IPS-NIHi7 (cell line): ENCODE results near the gene SPG11.
"Not testable (repeated sequence)": the region's sequence is repeated elsewhere in the genome, so short reads cannot be mapped to it uniquely, and the experiment has no call there.

ENCODE experiments used
- DNase-seq: peaks from one replicate; pipeline ENCODE4 v3.0.0; 2012; ENCODE audit warnings: mixed read lengths; ENCODE audit errors: extremely low spot score

Gene SPG11

DNA sequence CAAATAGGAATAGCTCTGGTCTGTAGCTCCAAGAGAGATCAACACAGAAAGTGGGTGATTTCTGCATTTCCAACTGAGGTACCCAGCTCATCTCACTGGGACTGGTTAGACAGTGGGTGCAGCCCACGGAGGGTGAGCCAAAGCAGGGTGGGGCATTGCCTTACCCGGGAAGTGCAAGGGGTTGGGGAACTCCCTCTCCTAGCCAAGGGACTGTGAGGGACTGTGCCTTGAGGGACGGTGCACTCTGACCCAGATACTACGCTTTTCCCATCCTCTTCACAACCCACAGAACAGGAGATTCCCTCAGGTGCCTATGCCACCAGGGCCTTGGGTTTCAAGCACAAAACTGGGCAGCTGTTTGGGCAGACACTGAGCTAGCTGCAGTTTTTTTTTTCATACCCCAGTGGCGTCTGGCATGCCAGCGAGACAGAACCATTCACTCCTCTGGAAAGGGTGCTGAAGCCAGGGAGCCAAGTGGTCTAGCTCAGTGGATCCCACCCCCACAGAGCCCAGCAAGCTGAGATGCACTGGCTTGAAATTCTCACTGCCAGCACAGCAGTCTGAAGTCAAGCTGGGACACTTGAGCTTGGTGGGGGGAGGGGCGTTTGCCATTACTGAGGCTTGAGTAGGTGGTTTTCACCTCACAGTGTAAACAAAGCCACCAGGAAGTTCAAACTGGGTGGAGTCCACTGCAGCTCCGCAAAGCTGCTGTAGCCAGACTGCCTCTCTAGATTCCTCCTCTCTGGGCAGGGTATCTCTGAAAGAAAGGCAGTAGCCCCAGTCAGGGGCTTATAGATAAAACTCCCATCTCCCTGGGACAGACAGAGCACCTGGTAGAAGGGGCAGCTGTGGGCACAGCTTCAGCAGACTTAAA is 19.6 kb upstream of the SPG11 start:
- not testable (repeated sequence) for DNase-seq

DNA sequence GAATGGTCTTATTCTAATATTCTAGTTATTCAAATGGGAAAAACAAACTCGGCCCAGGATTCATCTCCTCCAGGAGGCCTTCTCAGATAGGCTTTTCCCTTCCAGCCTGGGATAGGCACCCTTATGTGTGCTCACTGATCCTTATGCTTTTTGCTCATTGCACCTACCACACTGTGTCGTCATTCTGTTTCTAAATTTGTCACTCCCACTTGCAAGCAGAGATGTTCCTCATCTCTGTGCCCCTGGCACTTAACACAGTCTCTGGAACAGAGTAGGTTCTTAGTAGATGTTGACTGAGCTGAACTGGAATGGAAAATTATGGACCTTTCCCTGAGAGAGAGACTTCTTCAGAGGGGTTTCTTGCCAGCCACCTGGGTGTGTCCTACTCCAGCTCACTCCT is 18.7 kb upstream of the SPG11 start:
- DNase-seq: no peak

DNA sequence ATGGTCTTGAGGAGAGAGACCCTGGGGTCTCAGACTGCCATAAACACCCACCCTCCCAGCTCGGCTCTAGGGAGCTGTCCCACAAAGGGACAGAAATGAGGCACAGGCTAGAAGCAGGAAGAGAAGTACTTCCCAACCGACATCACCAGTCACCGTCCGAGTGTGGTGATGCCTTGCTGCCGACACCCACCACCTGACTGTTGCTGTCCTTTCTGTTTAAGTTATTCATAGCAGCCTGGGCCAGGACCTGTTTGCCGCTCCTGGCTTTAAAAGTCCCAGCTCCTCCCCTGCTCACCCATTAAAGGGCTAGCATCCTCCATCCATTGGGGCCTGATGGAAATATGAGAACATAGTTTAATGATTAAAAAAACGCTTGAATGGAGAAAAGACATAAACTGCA is 13.2 kb upstream of the SPG11 start:
- DNase-seq: no peak

DNA sequence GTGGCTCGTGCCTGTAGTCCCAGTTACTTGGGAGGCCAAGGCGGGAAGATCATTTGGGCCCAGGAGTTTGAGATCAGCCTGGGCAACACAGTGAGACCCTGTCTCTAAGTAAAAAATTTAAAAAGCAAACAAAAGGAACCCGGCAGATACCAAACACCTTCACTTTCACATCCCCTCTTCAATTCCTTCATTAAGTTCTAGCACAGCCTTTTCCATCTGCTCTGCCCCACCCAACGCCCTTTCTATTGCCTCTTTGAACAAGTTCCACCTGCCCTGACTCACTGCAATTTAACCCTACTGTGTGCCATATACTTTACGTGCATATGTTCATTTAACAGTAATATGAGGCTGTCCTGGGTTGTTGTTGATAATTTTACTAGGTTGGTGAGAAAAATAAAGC is 12.4 kb upstream of the SPG11 start:
- DNase-seq: no peak

DNA sequence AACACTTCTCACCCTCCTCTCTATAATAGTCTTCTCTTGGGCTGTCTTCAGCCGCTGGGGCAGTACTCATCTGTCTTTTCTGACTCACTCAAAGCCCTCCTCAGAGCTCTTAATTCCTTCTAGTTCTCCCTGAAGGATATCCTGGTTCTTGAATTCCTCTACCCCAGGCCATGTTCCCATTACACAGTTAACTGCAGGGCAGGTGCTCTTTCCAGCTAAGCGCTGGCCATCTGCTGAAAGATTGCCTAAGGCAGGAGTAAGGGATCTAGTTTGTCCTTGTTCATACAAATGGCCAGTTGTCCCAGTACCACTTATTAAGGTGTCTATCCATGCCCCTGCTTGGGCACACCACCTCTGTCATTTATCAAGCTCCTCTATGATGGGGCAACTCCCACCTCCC is 10.2 kb upstream of the SPG11 start:
- DNase-seq: no peak

DNA sequence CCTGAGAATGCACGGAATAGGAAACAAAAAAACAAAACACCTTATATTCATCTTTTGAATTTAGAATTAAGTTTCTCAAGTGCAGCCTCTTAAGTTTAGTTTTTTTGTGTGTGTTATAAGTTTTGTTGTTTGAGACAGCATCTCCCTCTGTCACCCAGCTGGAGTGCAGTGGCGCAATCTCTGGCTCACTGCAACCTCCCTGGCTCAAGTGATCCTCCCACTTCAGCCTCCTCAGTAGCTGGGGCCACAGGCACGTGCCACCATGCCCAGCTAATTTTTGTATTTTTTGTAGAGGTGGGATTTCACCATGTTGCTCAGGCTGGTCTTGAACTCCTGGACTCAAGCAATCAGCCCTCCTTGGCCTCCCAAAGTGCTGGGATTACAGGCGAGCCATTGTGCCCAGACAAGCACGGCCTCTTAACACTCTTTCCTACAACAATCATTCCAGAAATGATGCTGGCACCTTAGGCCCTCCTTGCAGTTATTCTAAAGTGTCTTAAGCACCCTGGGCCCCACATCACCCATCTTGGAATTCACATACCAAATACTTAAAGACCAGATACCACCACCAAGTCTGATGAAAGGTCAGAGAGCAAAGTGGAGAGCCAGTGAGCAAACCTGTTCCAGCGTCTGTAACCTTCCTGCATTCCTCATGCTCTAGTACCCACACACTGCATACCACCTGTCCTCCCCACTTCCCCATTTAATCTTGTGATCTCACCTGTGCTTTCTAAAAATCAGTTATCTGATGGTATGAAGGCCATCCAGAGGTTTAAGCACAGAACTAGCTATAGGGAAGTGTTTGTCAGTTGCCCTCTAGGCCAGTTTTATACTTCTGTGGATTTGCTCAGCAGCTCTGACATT is 6.9 kb upstream of the SPG11 start:
- no peak for DNase-seq

DNA sequence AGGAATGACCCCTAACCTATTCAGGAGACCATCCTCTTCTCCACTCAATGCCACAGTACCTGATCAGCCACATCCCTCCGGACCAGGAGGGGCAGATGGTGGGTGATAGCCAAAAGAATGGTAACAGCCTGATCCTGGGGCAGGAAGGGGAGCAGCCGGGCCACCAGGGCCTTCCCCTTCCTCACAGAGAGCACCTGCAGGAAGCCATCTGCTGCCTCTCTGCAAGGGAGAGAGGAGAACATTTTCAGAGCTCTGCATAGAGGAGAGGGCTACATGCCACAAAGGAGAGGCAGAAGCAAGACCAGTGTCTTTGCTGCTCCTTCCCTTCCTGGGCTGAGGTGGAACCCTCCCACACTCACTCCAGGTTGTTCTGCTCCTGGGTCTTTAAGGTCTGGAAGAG is 5.5 kb upstream of the SPG11 start:
- DNase-seq: no peak

DNA sequence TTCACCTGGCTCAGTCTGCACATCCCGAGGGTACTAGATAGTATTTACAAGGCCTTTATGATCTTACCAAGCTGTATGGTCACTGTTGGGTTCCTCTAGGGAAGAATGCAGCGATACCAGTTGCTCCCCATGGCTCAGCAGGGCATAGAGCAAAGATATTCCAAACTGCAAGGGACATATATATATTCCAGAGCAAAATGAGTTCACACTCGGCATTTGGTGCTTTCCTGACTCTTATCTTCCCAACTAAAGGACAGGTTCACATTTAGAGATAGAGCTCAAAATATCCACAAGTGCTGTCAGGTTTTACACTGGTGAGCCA is 3.5 kb upstream of the SPG11 start:
- DNase-seq: no peak

DNA sequence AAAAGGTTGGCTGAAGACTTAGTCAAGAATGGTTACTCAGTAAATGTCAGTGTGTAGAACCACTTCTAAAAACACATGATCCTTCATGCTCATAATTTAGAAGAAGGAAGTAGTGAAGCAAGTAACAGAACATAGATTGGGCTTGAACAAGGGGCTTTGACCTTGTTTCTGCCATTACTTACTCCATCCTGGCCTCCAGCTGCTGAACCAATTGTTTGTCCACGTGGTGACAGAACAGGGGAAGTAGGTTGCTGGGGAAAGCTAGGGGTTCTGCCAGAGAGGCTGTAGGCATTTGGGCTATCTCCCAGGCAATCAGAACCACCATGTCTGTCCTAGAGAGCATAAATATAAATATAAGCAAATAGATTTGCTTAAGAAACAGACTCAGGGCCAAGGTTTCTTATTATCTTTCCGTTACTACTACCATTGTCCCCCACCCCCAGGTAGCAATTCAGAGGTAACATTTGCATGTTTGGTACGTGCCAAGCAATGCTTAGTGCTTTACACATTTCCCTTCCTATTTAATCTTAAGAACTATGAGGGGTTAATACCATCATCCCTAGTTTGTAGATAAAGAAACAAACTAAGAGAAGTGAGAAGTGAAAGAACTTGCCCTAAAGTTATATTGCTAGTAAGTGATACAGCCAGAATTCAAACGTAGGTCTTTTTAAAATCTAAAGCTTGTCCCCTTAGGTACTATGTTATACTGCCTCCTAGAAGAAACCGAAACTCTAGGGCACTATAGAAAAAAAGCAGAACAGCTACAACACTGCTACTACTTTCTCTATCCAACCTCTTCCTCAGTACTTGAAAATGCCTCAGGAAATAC is 3.0 kb upstream of the SPG11 start:
- DNase-seq: no peak

DNA sequence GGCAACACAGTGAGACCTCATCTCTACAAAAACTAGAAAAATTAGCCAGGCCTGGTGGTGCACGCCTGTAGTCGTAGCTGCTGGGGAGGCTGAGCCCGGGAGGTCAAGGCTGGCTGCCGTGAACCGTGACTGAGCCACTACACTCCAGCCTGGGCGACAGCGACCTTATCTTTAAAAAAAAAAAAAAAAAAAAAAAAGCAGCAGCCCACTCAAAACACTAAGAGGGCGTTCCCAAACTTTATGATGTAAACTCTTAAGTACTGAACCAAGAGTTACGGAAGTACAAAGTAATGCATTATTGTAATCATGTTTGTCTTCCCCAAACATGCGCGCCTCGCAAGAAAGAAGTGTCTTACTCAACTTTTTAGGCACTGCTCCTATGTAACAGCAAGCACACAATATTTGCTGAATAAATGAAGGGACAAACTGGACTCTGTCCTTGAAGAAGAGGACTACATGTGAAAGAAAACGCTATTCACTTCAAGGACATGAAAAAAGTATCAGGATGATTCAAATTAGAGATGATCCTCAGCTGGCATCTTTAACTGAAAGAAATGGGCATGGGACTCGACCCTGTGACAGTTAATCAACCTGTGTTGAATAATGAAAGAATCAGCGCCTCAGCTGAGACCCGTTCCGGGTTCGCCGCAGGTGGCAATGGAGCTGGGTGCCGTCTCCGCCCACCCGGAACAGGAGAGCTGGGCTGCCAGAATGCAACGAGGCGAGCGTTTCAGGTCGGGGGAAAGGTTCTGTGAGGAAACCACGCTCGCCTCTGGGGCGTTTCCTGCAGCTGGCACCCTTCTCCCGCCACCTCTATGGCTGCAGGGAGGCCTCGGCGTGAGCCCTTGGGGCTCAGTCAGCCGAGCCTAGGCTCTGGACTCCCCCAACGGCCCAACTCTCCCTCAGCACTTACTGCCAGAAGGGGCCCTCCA is 718 bp downstream of the SPG11 start:
- peak; percentile 59 for DNase-seq

DNA sequence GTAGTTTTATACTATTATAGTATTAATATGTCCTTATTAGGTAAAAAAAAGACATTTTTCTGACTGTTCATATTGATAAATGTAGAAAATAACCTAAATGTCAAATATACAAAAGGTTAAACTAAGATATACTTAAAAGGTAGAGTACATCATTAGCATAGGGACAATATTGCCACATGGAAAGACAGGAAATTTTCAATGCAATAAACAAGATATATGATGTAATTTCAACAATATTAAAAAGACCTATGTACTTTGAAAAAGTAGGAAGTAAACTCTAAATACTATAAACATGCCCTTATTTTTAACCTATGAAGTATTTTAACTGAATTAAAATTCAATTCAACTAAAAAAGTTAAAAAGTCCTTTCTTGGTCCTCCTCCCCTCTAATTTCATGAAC is 1.9 kb downstream of the SPG11 start:
- DNase-seq: no peak

DNA sequence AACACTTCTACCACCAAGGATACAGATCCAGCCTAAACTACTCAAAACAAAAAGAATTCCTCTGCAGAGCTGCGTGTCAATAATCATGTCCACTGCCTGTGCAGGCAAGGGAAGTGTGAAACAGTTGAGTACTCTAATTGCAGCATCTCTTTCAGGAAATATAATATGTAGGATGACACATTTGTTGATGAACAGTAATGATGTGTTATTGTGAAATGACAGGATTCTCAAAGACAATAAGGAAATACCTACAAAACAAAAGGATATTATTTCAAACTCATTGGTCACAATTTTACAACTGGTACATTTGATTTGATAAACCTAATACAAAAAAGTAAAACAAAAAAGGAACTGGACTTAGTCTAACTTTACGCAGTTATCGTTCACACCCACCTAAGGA is 4.4 kb downstream of the SPG11 start:
- no peak for DNase-seq

DNA sequence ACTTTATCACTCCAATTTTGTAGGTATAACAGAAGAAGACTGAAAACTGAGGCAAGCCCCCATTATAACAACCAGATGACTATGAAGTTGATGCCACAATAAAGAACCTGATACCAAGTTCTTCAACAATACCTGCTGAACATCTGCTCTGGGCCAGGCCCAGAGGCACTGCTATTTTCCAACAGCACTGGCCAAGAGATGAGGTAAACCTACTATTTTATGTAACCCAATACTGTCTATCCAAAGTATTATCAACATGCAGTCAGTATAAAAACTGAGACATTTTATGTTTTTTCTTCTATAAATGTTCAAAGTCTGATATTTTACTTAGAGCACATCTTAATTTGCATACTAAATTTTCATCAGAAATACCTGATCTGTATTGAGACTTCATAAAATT is 6.1 kb downstream of the SPG11 start:
- DNase-seq: no peak

DNA sequence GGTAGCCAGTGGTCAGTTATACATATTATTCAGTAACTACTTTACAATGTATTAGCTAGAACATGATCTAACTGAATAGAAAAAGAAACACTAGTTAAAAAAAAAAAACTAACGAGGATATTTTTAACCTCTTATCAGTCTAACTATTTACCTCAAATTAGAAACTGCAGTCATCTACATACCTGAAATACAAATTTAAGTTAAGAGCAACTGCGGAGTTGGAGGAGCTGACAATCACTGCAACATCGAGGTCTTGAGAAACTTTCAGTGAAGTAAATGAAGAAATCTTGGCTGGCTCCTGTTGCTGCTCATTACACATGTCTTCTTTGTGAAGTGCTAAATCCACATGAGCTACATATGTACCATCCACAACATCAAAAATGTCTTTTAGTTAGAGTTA is 6.5 kb downstream of the SPG11 start:
- no peak for DNase-seq

DNA sequence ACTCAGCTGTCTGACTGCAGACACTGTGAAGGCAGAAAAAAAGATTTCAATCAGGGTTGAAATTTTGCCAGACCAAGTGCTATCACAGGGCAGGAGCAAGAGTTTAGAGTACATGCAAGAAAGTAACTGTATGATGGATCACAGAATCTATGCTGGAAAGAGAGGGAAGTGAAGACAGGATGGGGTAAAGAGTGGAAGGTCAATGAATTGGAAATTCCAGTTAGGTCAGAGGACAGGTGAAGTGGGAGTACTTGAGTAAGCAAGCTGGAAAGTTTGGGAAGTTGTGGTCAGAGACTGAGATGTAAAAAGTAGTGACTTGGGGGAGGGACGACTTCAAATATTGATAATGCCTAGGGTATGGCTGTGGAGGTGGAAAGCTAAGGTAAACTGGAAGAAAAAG is 7.2 kb downstream of the SPG11 start:
- DNase-seq: no peak

DNA sequence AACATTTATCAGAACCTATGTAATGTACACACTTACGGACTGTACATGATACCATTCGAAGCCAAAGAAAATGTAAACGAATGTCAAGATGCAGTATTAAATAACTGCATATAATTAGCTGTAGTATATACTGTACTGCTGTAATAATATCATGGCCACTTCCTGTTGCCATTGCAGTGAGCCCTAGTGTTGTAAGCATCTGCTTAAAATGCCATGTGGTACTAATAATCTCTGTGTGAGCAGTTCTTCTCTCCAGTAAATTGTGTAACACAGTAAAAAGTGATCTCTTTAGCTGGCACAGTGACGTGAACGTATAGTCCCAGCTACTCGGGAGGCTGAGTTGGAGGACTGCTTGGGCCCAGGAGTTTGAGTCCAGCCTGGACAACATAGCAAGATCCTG is 8.6 kb downstream of the SPG11 start:
- no peak for DNase-seq

DNA sequence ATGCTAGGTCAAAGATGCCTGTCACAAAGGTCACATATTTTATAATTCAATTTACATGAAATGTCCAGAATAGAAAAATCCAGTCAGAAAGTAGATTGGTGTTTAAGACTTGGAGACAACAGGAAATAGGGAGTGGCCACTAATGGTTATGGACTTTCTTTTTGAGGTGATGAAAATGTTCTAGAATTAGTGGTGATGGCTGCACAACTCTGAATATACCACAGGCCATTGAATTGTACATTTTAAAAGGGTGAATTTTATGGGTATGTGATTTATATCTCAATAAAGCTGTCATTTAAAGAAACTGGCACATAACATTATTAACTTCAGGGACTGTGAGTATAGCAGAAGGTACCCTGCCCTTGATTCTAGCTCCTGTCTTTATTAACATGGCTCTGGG is 15.8 kb downstream of the SPG11 start:
- no peak for DNase-seq

DNA sequence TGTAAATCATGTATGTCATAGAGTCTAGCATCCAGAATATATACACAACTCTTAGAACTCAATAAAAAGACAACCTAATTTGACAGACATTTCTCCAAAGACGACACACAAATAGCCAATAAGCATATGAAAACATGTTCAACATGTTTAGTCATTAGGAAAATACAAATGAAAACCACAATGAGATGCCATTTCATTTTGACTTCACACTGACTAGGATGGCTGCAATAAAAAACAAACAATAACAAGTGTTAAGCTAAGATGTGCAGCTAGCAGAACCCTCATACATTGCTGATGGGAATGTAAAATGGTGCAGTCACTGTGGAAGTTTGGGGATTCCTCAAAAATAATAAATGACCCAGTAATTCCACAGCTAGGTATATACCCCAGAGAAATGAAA is 16.4 kb downstream of the SPG11 start:
- no peak for DNase-seq

DNA sequence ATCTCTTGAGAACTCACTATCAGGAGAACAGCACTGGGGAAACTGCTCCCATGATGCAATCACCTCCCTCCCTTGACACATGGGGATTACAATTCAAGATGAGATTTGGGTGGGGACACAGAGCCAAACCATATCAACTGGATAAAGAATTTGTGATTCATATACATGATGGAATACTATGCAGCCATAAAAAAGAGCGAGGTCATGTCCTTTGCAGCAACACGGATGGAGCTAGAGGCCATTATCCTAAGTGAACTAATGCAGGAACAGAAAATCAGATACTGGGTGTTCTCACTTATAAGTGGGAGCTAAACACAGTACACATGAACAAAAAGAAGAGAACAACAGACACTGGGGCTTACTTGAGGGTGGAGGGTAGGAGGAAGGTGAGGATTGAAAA is 17.0 kb downstream of the SPG11 start:
- no peak for DNase-seq

DNA sequence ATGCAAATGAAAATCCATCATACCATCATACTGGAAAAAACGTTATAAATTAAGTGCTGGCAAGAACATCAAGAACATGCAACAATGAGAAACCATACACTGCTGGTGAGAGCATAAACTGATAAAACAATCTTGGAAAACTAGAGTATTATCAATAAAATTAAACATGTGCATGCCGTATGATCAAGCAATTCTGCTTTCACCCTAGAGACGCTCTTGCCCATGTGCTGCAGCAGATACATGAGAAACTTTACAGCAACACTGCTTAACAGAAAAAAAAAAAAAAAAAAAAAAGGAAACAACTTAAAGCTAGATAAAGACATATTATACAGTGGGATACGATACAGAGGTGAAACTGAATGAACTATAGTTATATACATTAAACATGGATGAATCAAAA is 21.8 kb downstream of the SPG11 start:
- DNase-seq: no peak

DNA sequence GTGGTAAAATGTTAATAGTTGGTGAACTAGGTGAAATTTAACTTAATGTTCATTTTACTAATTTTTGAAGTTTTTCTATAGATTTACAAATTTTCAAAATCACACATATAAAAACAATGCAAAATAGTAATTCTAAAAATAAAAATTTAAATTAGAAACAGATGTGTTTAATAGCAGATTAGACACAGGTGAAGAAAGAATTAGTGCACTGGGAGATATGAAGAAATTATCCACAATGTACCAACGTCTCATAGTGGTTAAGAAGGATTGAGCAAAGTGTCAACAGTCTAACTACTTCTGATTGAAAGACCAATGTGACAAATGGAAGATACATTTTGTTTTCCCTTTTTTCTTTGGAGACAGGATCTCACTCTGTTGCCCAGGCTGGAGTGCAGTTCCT is 26.5 kb downstream of the SPG11 start:
- DNase-seq: no peak
